ENCODE results near the gene GPR18.

Gene GPR18, protein sequence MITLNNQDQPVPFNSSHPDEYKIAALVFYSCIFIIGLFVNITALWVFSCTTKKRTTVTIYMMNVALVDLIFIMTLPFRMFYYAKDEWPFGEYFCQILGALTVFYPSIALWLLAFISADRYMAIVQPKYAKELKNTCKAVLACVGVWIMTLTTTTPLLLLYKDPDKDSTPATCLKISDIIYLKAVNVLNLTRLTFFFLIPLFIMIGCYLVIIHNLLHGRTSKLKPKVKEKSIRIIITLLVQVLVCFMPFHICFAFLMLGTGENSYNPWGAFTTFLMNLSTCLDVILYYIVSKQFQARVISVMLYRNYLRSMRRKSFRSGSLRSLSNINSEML

DNA sequence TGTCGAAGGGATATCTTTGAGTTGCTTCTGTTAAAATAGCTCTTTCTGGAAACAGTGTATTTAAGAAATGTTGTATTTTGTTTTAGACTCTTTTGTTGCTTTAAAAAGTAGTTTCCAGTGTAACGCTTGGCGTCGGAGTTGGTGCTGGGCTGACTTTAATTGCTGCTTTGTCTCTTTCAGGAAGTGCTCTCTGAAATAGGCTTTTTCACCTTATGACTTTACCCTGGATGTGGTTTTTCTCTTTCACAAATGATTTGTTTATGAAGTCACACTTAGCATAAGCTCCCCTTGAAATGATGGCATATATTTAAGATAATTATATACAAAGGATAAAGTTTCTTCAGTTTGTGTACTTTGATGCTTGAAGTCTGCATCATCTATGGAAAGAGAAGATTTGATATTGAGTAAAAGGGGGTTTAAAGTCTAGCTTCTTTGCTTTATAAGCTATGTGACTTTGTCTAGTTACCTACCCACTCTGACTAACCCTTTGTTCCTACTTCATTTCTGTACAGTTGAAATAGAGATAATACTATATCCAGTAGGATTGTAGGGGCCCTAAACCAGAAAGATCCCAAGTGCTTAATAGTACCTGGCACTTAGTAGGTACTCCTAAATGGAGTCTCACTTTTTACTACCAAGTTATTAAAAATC, at the start of gene GPR18:
GPR18 (minus strand) TSS at position 170 of the 651 bp plus-strand sequence. CDS start 2,507 bp downstream, outside the sequence.
- no peak for DNase-seq

DNA sequence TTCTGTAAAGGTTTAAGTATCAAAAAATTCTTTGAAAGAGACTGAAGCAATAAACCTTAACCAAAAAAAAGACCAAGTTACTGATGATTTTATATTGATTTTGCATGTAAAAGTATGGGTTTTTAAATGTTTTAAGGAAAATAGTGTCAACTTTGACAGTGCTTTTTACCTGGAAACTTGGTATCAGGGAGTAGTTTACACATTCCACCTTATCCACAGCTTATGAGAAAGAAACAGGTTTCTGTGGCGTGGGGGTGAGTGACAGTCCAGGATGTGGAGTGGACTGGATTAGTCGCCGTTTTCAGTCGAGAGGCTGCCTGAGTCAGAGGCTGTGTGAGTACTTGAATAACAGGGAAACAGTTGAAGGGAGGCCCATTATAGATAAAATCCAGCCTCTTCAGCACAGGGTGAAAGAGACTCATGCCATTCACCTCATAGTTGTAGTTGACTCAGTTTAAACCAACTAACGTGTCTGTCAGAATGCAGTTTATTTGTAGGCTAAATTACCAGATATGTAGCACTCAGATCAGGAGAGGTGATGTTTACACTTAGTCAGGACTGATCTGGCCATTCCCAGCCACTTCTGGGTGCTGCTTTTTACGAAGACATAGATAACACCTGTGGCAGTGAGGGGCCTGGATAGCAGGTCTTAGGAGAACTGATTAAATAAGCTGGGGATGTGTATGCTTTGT, 49.6 kb upstream of the GPR18 start:
- peak; percentile 30 for DNase-seq

GRCh38 chr13:99307247-99307646, 49.1 kb upstream of the GPR18 start, which contains the start of gene GPR183:
TSS of gene GPR183 (minus strand) at chr13:99307399. CDS start at chr13:99296145, 11,254 bp downstream.
- DNase-seq: peak; percentile 45

GRCh38 chr13:99305566-99305965, 47.4 kb upstream of the GPR18 start:
- DNase-seq: no peak

- no peak for DNase-seq
These were observed 47.0 kb upstream of the GPR18 start for GRCh38 chr13:99305158-99305557.

- no peak for DNase-seq
These were observed 46.4 kb upstream of the GPR18 start for GRCh38 chr13:99304541-99304940.

DNA sequence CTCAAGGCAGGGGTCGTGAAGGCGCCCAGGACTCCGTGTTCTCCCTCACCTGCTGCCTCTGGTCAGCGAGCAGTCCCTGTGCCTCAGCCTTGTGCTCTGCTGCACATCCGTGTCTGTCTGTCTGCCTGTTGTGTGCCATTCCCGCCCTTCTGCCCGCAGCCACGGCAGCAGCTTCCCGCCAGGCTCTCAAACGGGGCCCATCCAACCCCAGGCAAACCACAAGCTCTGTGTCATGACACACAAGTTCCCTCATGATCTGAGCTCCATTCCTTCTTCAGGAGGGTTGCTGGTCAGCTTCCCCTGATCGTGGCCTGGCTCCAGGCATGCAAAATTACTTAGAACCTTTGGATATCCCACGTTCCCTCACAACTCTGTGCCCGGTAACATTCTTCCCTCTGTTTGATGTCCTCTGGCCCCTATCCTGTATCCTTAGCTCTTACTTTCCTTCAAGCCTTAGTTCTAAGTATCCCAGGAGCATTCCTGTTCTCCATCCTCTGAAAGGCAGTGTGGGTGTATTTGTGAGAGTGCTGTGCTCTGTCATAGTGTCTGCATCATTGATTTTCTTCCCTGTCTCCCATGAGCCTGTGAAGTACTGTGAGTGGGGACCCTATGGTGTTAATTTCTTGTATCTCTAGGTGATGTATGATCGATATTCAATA, 45.8 kb upstream of the GPR18 start:
- DNase-seq: no peak

- no peak for DNase-seq
These were observed 44.7 kb upstream of the GPR18 start for GRCh38 chr13:99302637-99303505.

DNA sequence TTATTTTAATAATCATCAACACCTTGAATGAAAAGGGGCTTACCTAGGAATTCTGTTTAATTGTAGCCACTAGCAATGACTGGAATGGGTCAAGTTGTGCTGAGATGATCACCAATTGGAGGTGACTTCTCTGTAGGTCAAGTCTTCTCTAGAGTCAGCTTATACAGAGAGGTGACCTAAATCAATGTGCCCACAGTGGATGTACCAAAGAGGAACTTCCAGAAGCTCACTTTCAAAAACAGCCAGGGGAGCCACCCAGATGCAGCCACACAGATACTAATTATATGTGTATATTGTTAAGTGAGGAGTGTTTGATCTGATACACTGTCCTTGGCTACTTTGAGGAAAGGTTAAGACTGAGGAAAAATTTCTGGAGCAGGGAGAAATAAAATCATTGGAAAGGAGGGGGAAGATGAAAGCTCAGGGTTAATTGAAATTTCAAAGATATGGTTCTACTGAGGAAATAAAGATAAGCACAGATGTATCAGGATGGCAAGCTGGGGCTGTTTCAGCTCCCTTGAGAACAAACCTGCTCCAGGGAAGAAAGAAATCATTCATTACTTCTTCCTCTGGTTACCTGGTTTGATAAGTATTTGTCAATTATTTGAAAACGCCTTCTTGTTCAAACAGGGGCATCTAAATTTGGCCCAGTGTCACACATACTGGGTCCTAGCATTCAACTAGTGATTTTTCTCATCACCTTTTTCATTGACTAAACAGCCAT, 43.9 kb upstream of the GPR18 start:
- no peak for DNase-seq

DNA sequence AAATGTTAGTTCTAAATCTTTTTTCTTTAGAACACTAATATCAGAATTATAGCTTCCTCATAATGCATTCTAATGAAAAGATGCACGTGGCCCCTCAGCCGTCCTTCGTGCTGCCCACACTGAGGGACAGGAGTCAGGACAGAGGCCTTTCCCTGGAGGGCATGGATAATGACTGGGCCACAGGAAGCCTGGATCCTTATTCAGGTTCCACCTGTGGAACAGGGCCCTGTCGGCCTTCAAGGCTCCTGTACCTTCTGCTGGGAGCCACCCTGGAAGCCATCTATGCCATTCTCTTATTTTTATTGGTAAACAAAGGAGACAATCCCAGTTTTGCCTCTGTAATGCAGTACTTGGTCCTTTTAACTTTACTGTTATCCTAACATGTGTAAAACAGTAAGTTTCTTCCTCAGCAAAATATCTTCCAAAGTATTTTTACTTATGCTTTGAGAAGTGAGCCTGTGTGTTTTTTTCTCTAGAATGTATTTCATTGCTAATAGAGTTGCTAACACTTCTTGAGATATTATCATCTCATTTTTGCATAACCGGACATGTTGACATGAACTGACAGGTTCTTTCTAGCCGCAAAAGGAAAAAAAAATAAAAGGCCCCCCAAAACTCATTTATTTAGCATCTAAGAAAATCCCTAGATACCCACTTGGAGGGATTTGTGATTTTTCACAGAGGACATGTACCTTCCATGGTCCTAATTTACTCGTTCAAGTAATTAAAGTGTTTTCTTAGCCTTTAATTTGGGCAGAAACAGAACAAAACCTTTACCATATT, 43.1 kb upstream of the GPR18 start:
- no peak for DNase-seq

GRCh38 chr13:99299920-99300341, 41.8 kb upstream of the GPR18 start:
- DNase-seq: no peak

DNA sequence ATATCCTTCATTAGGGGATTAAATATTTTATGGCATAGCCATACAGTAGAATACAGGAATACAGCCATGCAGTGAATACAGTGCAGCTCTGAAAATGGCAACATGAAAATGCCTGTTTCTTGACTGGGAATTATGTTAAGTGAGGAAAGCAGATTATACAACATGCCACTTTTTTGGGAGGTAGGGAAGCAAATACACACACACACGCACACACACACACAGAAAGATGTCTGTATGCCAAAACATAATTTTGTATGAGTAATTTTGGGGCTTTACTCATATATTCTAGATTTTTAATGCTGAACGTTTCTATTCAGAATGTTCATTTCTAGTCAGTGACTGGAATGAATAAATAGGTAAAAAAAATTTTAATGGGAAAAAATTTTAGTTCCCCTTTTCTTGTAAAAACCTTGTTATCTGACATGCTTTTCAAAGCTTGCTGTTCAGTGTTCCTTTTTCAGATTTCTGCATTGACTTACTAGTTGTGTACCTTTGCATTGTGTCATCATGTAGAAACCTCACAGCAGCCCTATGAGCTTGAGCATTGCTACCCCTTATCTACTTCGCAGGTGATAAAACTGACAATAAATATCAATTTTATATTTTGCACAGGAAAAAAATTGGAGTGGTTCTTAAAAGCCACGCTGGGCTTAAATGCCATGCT, 41.2 kb upstream of the GPR18 start:
- no peak for DNase-seq

DNA sequence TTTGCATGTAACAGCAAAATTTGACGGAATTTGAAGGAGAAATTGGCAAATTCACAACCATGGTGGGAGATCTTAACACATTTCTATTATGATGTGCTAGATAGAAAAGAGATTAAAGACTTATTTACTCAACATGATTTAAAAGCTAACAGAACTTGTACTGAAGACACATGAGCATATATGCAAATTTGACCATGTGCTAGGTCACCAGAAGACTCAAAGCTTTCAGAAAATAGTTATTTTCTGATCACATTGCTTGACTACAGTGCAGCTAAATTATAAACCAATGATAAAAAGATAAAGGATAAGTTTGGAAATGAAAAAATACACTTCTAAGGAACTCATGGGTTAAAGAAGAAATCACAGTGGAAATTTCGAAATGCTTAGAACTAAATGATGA, 39.9 kb upstream of the GPR18 start:
- DNase-seq: no peak

DNA sequence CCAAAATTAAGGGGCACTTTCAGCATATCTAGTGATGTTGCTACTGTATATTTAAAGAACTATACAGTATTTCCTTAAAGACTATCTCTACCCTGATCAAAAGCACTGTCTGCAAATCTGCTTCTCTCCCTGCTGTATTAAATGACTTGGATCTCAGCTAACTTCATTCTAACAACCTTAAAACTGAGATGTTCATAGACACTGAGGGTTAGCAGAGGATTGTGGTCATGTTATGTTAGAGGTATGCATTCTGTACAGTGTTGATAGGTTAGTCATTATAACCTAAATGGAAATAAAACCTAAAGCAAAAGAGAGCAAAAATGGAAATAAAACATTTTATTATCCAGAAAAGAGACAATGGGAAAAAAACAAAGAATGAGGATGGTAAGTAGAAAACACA, 39.2 kb upstream of the GPR18 start:
- no peak for DNase-seq

DNA sequence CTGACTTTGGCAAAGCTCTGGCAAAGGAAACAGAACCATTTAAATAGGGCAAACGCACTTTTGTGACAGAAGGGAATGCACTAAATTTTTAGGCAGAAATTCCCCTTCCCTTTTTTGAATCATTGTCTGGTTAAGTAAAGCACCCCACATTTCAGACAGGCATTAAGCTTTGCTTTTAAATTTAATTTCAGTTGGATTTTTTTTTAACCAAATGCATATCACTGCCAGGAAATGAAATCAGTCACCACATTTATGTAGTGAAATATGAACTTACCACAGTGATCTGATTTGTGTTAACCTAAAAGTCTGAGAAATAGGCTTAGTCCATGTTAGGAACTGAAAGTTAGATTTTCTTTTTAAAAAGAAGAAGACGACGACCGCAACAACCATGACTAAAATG, 38.2 kb upstream of the GPR18 start:
- DNase-seq: no peak

- DNase-seq: no peak
These were observed 37.5 kb upstream of the GPR18 start for GRCh38 chr13:99295488-99296252.

DNA sequence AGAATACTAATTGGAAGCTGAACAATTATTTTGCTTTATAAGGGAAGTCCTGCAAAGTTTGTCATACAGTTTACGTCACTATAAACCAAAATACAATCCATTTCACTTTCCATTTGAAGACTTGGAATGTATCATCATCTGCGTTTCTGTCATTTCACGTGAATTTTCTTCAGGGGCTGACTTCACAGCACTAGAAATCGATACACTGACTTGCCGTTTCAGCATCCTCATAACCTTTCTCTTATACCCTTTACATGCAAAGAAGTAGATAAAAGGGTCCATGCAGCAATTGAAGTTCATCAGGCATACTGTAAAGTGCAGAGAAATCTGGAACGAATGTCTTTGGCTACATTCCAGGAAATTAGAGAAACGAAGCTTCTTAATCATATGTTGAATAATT, 36.8 kb upstream of the GPR18 start:
- DNase-seq: no peak

DNA sequence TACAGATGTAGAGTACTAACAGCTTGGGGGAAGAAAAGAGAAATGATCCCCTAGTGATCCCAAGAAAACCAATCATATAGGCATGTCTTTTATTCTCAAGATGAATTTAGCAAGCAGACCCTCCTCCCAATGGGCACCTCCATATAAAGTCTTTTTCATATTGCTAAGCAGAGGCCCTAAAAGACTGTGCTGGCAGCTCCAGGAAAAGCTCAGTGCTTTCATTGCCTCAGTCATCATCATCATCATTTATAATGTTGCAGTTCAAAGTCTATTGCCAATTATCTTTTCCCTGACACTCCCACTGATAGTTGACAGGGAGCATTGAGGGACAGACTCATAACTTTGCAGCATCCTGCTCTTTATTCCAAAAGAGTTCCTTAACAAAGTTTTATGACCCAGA, 36.0 kb upstream of the GPR18 start:
- DNase-seq: peak; percentile 11

DNA sequence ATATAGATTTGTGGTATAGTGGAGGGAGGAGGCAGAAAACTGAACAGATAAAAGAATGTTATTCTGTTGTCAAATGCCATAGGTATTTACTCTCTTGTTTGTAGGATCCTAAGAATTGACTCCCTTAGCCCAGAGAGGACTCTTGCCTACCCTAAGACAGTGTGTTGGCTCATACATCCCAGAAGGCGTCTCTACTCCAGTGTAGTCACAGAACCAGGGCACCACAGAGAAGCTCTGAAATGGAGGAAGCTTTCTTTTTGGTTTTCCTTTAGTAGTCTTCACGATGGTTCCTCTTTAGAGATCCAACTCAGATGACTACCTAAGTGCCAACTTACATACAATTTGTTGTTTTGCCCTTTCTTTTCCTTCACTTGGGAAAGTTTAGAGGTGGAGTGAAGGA, 35.0 kb upstream of the GPR18 start:
- no peak for DNase-seq

Data from NCI-H69 (cell line).